ENCODE results near the gene TLE3.
"Not testable (repeated sequence)": the region's sequence is repeated elsewhere in the genome, so short reads cannot be mapped to it uniquely, and the experiment has no call there.

TLE3 gene

GRCh38 chr15:70097321-70098152 is at the start of gene TLE3:
TSS of gene TLE3 (minus strand) at chr15:70097917. CDS start at chr15:70096798, 1,119 bp downstream.
- peak; percentile 69 to 98 (median 95) for DNase-seq

GRCh38 chr15:70147178-70147760 is 49.6 kb upstream of the TLE3 start:
- no peak for DNase-seq

GRCh38 chr15:70146771-70147170 is 49.1 kb upstream of the TLE3 start:
- no peak for DNase-seq

GRCh38 chr15:70146162-70146561 is 48.4 kb upstream of the TLE3 start:
- DNase-seq: no peak

GRCh38 chr15:70145261-70145660 is 47.5 kb upstream of the TLE3 start:
- no peak for DNase-seq

- peak in 1 of 14 donors; percentile 10 for DNase-seq
Measured at GRCh38 chr15:70142322-70143191, 44.8 kb upstream of the TLE3 start.

- no peak for DNase-seq
Measured at GRCh38 chr15:70142072-70142321, 44.3 kb upstream of the TLE3 start.

- no peak for DNase-seq
Measured at GRCh38 chr15:70141376-70142071, 43.8 kb upstream of the TLE3 start.

GRCh38 chr15:70140543-70141375 is 43.0 kb upstream of the TLE3 start:
- DNase-seq: peak in 2 of 14 donors; percentile 7 to 21

- no peak for DNase-seq
Measured at GRCh38 chr15:70140025-70140542, 42.4 kb upstream of the TLE3 start.

- no peak for DNase-seq
Measured at GRCh38 chr15:70137967-70138366, 40.2 kb upstream of the TLE3 start.

GRCh38 chr15:70137021-70137420 is 39.3 kb upstream of the TLE3 start:
- not testable (repeated sequence) for DNase-seq

GRCh38 chr15:70133781-70134421 is 36.2 kb upstream of the TLE3 start:
- DNase-seq: no peak

GRCh38 chr15:70133296-70133695 is 35.6 kb upstream of the TLE3 start:
- peak in 5 of 14 donors; percentile 10 to 33 (median 14) for DNase-seq

GRCh38 chr15:70132571-70132970 is 34.9 kb upstream of the TLE3 start:
- no peak for DNase-seq

- no peak for DNase-seq
Measured at GRCh38 chr15:70132139-70132538, 34.4 kb upstream of the TLE3 start.

- no peak for DNase-seq
Measured at GRCh38 chr15:70128414-70129140, 30.9 kb upstream of the TLE3 start.

GRCh38 chr15:70127770-70128413 is 30.2 kb upstream of the TLE3 start:
- DNase-seq: no peak

GRCh38 chr15:70127288-70127746 is 29.6 kb upstream of the TLE3 start:
- DNase-seq: peak in 7 of 14 donors; percentile 9 to 58 (median 24)

- DNase-seq: no peak
Measured at GRCh38 chr15:70126362-70126761, 28.6 kb upstream of the TLE3 start.
